Measurements from ENCODE around the gene ELOB. TPM values are rescaled to one million over a fixed set of nuclear protein-coding genes. Genes with fewer than 3 reads are reported as not detected.

Gene ELOB
- total RNA-seq, 2 donors from 2014 or later, result 264 to 272 TPM

- Mint-ChIP-seq H3K27ac (no peak overlapping the region), H3K36me3 (ENCODE audit: low read depth) (no peaks in the 10 kb centered on the region)
Observed at GRCh38 chr16:2819179-2819938, 42.3 kb upstream of the ELOB start.

GRCh38 chr16:2818272-2818876 is 41.3 kb upstream of the ELOB start:
- 91 to 97% methylated on average over 10 of the region's 10 CpGs for whole genome bisulfite sequencing, 2 experiments (ENCODE audit: insufficient coverage in 1 of 2, insufficient read length in 1 of 2)
- no peaks in the 10 kb centered on the region for H3K9me3 Mint-ChIP-seq

More at GRCh38 chr16:2819179-2819938, 42.3 kb upstream of the ELOB start:
- no peaks in the 10 kb centered on the region for H3K9me3 ChIP-seq (ENCODE audit: control insufficient read depth, low read length)
- H3K36me3 ChIP-seq (ENCODE audit: control insufficient read depth, insufficient read depth, low read length), result no peaks in the 10 kb centered on the region
- H3K9ac ChIP-seq (ENCODE audit: extremely low read depth, low read length, poor library complexity, severe bottlenecking), result no peak overlapping the region
- H3K4me1 ChIP-seq (ENCODE audit: control insufficient read depth, insufficient read depth, low read length), result no peaks in the 10 kb centered on the region
- WGBS, 2 experiments (ENCODE audit: insufficient coverage in 1 of 2, insufficient read length in 1 of 2), result 88 to 93% methylated on average over 8 to 18 of the region's 18 CpGs
- no peak overlapping the region for H3K27ac ChIP-seq (ENCODE audit: low read depth, low read length)
- Mint-ChIP-seq H3K4me3 (no peak overlapping the region), H3K27me3 (ENCODE audit: insufficient read depth) (no peaks in the 10 kb centered on the region), H3K9me3 (no peaks in the 10 kb centered on the region), H3K4me1 (no peaks in the 10 kb centered on the region)
- no peak overlapping the region for H3K4me3 ChIP-seq (ENCODE audit: low read length)
- no peaks in the 10 kb centered on the region for H3K27me3 ChIP-seq (ENCODE audit: control insufficient read depth, insufficient read depth, low read length, poor library complexity, severe bottlenecking)
- DNase-seq, result peak; percentile 29
- TF ChIP-seq, protein P1, sequence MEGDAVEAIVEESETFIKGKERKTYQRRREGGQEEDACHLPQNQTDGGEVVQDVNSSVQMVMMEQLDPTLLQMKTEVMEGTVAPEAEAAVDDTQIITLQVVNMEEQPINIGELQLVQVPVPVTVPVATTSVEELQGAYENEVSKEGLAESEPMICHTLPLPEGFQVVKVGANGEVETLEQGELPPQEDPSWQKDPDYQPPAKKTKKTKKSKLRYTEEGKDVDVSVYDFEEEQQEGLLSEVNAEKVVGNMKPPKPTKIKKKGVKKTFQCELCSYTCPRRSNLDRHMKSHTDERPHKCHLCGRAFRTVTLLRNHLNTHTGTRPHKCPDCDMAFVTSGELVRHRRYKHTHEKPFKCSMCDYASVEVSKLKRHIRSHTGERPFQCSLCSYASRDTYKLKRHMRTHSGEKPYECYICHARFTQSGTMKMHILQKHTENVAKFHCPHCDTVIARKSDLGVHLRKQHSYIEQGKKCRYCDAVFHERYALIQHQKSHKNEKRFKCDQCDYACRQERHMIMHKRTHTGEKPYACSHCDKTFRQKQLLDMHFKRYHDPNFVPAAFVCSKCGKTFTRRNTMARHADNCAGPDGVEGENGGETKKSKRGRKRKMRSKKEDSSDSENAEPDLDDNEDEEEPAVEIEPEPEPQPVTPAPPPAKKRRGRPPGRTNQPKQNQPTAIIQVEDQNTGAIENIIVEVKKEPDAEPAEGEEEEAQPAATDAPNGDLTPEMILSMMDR (conservative IDR thresholded peaks at IDR 0.05), result no peak

GRCh38 chr16:2817340-2818271 is 40.5 kb upstream of the ELOB start:
- Mint-ChIP-seq H3K27ac (no peak overlapping the region), H3K4me1 (no peaks in the 10 kb centered on the region), H3K9me3 (no peaks in the 10 kb centered on the region), H3K27me3 (ENCODE audit: insufficient read depth) (no peaks in the 10 kb centered on the region), H3K36me3 (ENCODE audit: low read depth) (no peaks in the 10 kb centered on the region), H3K4me3 (no peak overlapping the region)
- Histone ChIP-seq H3K4me3 (ENCODE audit: low read length) (no peak overlapping the region), H3K4me1 (ENCODE audit: control insufficient read depth, insufficient read depth, low read length) (no peaks in the 10 kb centered on the region), H3K9ac (ENCODE audit: extremely low read depth, low read length, poor library complexity, severe bottlenecking) (no peak overlapping the region), H3K9me3 (ENCODE audit: control insufficient read depth, low read length) (no peaks in the 10 kb centered on the region), H3K36me3 (ENCODE audit: control insufficient read depth, insufficient read depth, low read length) (no peaks in the 10 kb centered on the region), H3K27me3 (ENCODE audit: control insufficient read depth, insufficient read depth, low read length, poor library complexity, severe bottlenecking) (no peaks in the 10 kb centered on the region), H3K27ac (ENCODE audit: low read depth, low read length) (no peak overlapping the region)
- peak; percentile 38 for DNase-seq
- 92 to 93% methylated on average over 44 to 58 of the region's 68 CpGs for WGBS, 2 experiments (ENCODE audit: insufficient coverage in 1 of 2, insufficient read length in 1 of 2)
- TF ChIP-seq, protein P1 (conservative IDR thresholded peaks at IDR 0.05), result no peak

More at GRCh38 chr16:2818272-2818876, 41.3 kb upstream of the ELOB start:
- TF ChIP-seq, protein P1 (conservative IDR thresholded peaks at IDR 0.05), result no peak
- no peaks in the 10 kb centered on the region for H3K36me3 Mint-ChIP-seq (ENCODE audit: low read depth)
- no peaks in the 10 kb centered on the region for H3K9me3 ChIP-seq (ENCODE audit: control insufficient read depth, low read length)
- H3K4me1 ChIP-seq (ENCODE audit: control insufficient read depth, insufficient read depth, low read length), result no peaks in the 10 kb centered on the region
- H3K27ac ChIP-seq (ENCODE audit: low read depth, low read length), result no peak overlapping the region
- H3K27ac Mint-ChIP-seq, result no peak overlapping the region
- H3K9ac ChIP-seq (ENCODE audit: extremely low read depth, low read length, poor library complexity, severe bottlenecking), result no peak overlapping the region
- H3K36me3 ChIP-seq (ENCODE audit: control insufficient read depth, insufficient read depth, low read length), result no peaks in the 10 kb centered on the region
- no peaks in the 10 kb centered on the region for H3K27me3 Mint-ChIP-seq (ENCODE audit: insufficient read depth)
- H3K4me1 Mint-ChIP-seq, result no peaks in the 10 kb centered on the region
- peak; percentile 32 for DNase-seq
- H3K4me3 Mint-ChIP-seq, result no peak overlapping the region
- no peak overlapping the region for H3K4me3 ChIP-seq (ENCODE audit: low read length)
- no peaks in the 10 kb centered on the region for H3K27me3 ChIP-seq (ENCODE audit: control insufficient read depth, insufficient read depth, low read length, poor library complexity, severe bottlenecking)

Measured in endodermal cell (in vitro differentiated cells).